ENCODE measurements around the gene CLEC17A.

Gene CLEC17A

DNA sequence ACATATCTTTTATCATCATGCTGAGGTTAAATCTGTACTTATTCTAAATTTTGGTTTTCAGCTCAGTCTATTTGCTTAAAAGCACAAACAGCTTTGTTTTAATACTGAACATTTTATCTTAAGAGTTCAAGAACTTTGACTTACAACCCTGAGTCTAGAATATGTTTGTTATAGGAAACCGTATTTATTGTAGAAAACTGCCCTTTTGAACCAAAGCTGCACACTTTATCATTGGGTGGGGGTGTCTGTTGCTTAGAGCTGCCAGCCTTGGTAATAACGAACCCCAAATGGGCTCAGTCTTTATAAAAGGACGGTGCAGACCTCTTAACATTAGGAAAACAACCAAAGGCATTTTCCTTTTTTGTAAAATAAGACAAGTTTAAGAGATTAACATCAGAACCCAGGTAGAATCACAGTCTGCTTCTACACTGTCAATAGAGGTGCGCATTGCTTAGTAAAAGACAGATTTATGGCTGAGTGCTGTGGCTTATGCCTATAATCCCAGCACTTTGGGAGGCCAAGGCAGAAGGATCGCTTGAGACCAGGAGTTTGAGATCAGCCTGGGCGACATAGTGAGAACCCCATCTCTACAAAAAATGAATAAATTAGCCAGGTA lies 77.1 kb downstream of the CLEC17A start:
- TF ChIP-seq, protein P1, sequence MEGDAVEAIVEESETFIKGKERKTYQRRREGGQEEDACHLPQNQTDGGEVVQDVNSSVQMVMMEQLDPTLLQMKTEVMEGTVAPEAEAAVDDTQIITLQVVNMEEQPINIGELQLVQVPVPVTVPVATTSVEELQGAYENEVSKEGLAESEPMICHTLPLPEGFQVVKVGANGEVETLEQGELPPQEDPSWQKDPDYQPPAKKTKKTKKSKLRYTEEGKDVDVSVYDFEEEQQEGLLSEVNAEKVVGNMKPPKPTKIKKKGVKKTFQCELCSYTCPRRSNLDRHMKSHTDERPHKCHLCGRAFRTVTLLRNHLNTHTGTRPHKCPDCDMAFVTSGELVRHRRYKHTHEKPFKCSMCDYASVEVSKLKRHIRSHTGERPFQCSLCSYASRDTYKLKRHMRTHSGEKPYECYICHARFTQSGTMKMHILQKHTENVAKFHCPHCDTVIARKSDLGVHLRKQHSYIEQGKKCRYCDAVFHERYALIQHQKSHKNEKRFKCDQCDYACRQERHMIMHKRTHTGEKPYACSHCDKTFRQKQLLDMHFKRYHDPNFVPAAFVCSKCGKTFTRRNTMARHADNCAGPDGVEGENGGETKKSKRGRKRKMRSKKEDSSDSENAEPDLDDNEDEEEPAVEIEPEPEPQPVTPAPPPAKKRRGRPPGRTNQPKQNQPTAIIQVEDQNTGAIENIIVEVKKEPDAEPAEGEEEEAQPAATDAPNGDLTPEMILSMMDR (IDR thresholded peaks at IDR 0.05; ENCODE audit: insufficient read depth, low read length, missing control alignments): no peak
- ChIA-PET POLR2A (no interaction called here), CTCF (interaction anchor here (0.8 kb wide), 1 partner anchor 27 kb away, joined by 3 read pairs; no protein-coding TSS in a partner anchor)
- no peak overlapping the region for H3K4me3 ChIP-seq (ENCODE audit: low read depth, low read length)
- DNase-seq (ENCODE audit: low read depth, low spot score): no peak

GRCh38 chr19:14661372-14661924 lies 78.6 kb downstream of the CLEC17A start:
- POLR2A ChIA-PET: no interaction called here
- H3K4me3 ChIP-seq (ENCODE audit: low read depth, low read length): no peak overlapping the region
- TF ChIP-seq, protein P1 (IDR thresholded peaks at IDR 0.05; ENCODE audit: insufficient read depth, low read length, missing control alignments): no peak
- no peak for DNase-seq (ENCODE audit: low read depth, low spot score)
- CTCF ChIA-PET: no interaction called here
